Astrocyte (in vitro differentiated cells and primary cell): ENCODE data around the gene IL1RAP. TPM values are rescaled to one million over a fixed set of nuclear protein-coding genes. Genes with fewer than 3 reads are reported as not detected.

Experiments used
- DNase-seq: peaks from one replicate; pipeline ENCODE4 v3.0.0-alpha.2; 2010; ENCODE audit warnings: low read depth
- FAIRE-seq: peaks from 2 replicates; lab custom pipeline; 2011; peaks lifted over from hg19 to GRCh38; lab: Jason Lieb, UNC
- H2AFZ ChIP-seq: 2 replicates; pipeline ENCODE4 v1.6.0; 2012; ENCODE audit warnings: low read depth, low read length, inconsistent platforms
- H3K27ac ChIP-seq: 2 replicates; pipeline ENCODE4 v1.5.1; 2011; ENCODE audit warnings: low read depth, low read length, inconsistent platforms
- H3K27me3 ChIP-seq: 2 replicates; pipeline ENCODE4 v1.6.0; 2011; ENCODE audit warnings: low read length, inconsistent platforms; ENCODE audit not compliant: insufficient read depth
- H3K36me3 ChIP-seq: 2 replicates; pipeline ENCODE4 v1.5.1; 2011; ENCODE audit warnings: low read length, inconsistent platforms; ENCODE audit not compliant: insufficient read depth
- H3K4me1 ChIP-seq: 2 replicates; pipeline ENCODE4 v1.5.1; 2011; ENCODE audit warnings: low read length, inconsistent platforms; ENCODE audit not compliant: insufficient read depth
- H3K4me2 ChIP-seq: 2 replicates; pipeline ENCODE4 v1.6.0; 2012; ENCODE audit warnings: low read length, inconsistent platforms
- H3K4me3 ChIP-seq: 2 replicates; pipeline ENCODE4 v1.5.1; 2011; ENCODE audit warnings: low read depth, mild to moderate bottlenecking, low read length, inconsistent platforms; ENCODE audit not compliant: insufficient read depth
- H3K79me2 ChIP-seq: 2 replicates; pipeline ENCODE4 v1.6.0; 2012; ENCODE audit warnings: mild to moderate bottlenecking, low read length, inconsistent platforms; ENCODE audit not compliant: insufficient read depth
- H3K9ac ChIP-seq: 2 replicates; pipeline ENCODE4 v1.6.0; 2012; ENCODE audit warnings: mild to moderate bottlenecking, low read length, inconsistent platforms
- H3K9me3 ChIP-seq: 2 replicates; pipeline ENCODE4 v1.5.1; 2012; ENCODE audit warnings: low read depth, mild to moderate bottlenecking, low read length, inconsistent platforms; ENCODE audit not compliant: insufficient read depth
- H4K20me1 ChIP-seq: 2 replicates; pipeline ENCODE4 v1.6.0; 2012; ENCODE audit warnings: low read length, inconsistent platforms; ENCODE audit not compliant: insufficient read depth
- H3K27ac Mint-ChIP-seq: one replicate; pipeline ENCODE4 v1.8.0; 2021; ENCODE audit warnings: mild to moderate bottlenecking, mixed read lengths; ENCODE audit not compliant: unreplicated experiment
- H3K27me3 Mint-ChIP-seq: one replicate; pipeline ENCODE4 v1.8.0; 2021; ENCODE audit warnings: low read depth, mixed read lengths; ENCODE audit not compliant: unreplicated experiment
- H3K36me3 Mint-ChIP-seq: one replicate; pipeline ENCODE4 v1.8.0; 2021; ENCODE audit warnings: low read depth, mixed read lengths; ENCODE audit not compliant: unreplicated experiment
- H3K4me1 Mint-ChIP-seq: one replicate; pipeline ENCODE4 v1.8.0; 2021; ENCODE audit warnings: low read depth, mixed read lengths; ENCODE audit not compliant: unreplicated experiment
- H3K4me3 Mint-ChIP-seq: one replicate; pipeline ENCODE4 v1.8.0; 2021; ENCODE audit warnings: mild to moderate bottlenecking, moderate library complexity, mixed read lengths; ENCODE audit not compliant: unreplicated experiment
- H3K9me3 Mint-ChIP-seq: one replicate; pipeline ENCODE4 v1.8.0; 2021; ENCODE audit warnings: mild to moderate bottlenecking, mixed read lengths; ENCODE audit not compliant: unreplicated experiment
- EZH2 ChIP-seq: IDR thresholded peaks from 2 replicates; pipeline ENCODE4 v1.6.1; 2012; ENCODE audit warnings: mild to moderate bottlenecking, low read length, inconsistent platforms; ENCODE audit not compliant: insufficient read depth
- total RNA-seq: library from RNA; stranded (reverse); gene quantifications from 2 replicates; pipeline ENCODE4 v1.2.1, GENCODE V29; 2021
- TF ChIP-seq, protein P1 (sequence below): IDR thresholded peaks from 2 replicates; pipeline ENCODE4 v1.5.1; 2011; ENCODE audit warnings: low read depth, mild to moderate bottlenecking, inconsistent platforms, low read length, moderate library complexity; ENCODE audit not compliant: insufficient read depth

IL1RAP gene
- total RNA-seq, 1 donor from 2014 or later, result 19.4 TPM

DNA sequence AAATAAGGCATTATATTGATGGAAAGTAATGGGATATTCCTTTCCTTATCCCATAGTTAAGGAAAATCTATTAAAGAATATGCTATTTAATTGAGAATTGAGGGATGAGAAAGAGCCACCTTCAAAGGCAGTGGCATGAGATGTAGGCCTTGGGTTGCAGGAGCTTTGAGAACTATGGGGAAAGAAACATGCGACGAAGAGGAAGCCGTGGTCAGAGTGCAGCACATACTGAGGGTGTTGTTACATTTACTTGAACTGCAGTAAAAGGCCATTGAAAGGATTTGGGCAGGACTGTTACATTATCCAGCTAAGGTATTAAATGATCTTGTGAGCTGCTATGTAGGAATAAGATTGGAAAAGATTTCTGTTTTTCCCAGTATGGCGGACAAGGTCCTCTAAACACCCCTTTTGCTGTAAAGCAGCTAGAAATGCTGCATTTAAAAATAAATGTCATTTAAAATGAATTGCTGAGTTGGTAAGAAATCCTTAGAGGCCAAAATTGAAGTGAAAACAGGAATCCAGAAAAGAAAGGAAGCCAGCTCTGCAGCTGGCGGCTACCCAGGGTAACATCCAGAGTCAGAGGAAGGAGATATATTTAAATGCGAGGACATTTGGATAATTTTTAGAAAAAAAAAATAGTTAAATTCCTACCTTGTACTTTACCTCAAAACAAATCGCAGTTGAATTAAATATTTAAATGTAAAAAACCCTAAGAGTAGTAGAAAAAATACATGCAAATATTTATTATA lies 61.7 kb downstream of the IL1RAP start:
- no peaks in the 10 kb centered on the region for H3K4me1 ChIP-seq
- H3K4me3 ChIP-seq, result no peak overlapping the region
- H3K9me3 Mint-ChIP-seq, result no peaks in the 10 kb centered on the region
- H3K36me3 ChIP-seq, result no peaks in the 10 kb centered on the region
- no peaks in the 10 kb centered on the region for H3K27me3 Mint-ChIP-seq
- H3K36me3 Mint-ChIP-seq, result peaks cover 3% of the 10 kb centered on the region
- TF ChIP-seq, protein P1, sequence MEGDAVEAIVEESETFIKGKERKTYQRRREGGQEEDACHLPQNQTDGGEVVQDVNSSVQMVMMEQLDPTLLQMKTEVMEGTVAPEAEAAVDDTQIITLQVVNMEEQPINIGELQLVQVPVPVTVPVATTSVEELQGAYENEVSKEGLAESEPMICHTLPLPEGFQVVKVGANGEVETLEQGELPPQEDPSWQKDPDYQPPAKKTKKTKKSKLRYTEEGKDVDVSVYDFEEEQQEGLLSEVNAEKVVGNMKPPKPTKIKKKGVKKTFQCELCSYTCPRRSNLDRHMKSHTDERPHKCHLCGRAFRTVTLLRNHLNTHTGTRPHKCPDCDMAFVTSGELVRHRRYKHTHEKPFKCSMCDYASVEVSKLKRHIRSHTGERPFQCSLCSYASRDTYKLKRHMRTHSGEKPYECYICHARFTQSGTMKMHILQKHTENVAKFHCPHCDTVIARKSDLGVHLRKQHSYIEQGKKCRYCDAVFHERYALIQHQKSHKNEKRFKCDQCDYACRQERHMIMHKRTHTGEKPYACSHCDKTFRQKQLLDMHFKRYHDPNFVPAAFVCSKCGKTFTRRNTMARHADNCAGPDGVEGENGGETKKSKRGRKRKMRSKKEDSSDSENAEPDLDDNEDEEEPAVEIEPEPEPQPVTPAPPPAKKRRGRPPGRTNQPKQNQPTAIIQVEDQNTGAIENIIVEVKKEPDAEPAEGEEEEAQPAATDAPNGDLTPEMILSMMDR, result no peak
- no peak for TF ChIP-seq EZH2
- no peak overlapping the region for H3K27ac ChIP-seq
- H3K9me3 ChIP-seq, result no peaks in the 10 kb centered on the region
- no peak for DNase-seq
- peaks cover 7% of the 10 kb centered on the region for H3K4me1 Mint-ChIP-seq
- H2AFZ ChIP-seq, result no peak overlapping the region
- H3K27me3 ChIP-seq, result no peaks in the 10 kb centered on the region
- no peaks in the 10 kb centered on the region for H4K20me1 ChIP-seq
- H3K27ac Mint-ChIP-seq, result no peak overlapping the region
- H3K9ac ChIP-seq, result no peak overlapping the region
- no peak for FAIRE-seq
- H3K4me2 ChIP-seq, result no peak overlapping the region
- no peaks in the 10 kb centered on the region for H3K79me2 ChIP-seq
- no peak overlapping the region for H3K4me3 Mint-ChIP-seq

DNA sequence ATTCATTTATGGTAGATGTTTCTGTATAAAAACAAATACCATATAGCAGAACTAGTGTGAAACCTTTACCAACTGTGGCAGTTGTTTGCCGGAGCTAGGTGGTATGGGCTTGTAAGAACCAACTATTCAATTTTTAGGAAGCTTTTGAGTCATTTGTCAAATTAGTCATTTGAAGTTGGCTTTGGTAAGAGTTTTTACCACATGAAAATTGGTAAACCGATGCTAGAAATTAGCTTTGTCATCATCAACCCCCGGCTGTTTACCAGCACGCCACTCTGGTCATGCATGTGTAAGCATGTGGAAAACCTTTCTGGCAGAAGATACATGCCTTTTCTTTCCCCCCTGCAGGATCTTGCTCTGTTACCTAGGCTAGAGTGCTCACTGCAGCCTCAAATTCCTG lies 63.3 kb downstream of the IL1RAP start:
- no peak for FAIRE-seq
- no peak for TF ChIP-seq EZH2
- Histone ChIP-seq H3K4me2 (no peak overlapping the region), H3K27ac (no peak overlapping the region), H3K36me3 (no peaks in the 10 kb centered on the region), H3K27me3 (no peaks in the 10 kb centered on the region), H3K4me1 (peaks cover 6% of the 10 kb centered on the region), H3K79me2 (no peaks in the 10 kb centered on the region), H4K20me1 (no peaks in the 10 kb centered on the region), H3K9me3 (no peaks in the 10 kb centered on the region), H3K4me3 (no peak overlapping the region), H2AFZ (no peak overlapping the region), H3K9ac (no peak overlapping the region)
- no peaks in the 10 kb centered on the region for H3K27me3 Mint-ChIP-seq
- no peaks in the 10 kb centered on the region for H3K9me3 Mint-ChIP-seq
- no peak for DNase-seq
- H3K4me3 Mint-ChIP-seq, result no peak overlapping the region
- H3K4me1 Mint-ChIP-seq, result peaks cover 16% of the 10 kb centered on the region
- H3K36me3 Mint-ChIP-seq, result peaks cover 3% of the 10 kb centered on the region
- no peak overlapping the region for H3K27ac Mint-ChIP-seq

DNA sequence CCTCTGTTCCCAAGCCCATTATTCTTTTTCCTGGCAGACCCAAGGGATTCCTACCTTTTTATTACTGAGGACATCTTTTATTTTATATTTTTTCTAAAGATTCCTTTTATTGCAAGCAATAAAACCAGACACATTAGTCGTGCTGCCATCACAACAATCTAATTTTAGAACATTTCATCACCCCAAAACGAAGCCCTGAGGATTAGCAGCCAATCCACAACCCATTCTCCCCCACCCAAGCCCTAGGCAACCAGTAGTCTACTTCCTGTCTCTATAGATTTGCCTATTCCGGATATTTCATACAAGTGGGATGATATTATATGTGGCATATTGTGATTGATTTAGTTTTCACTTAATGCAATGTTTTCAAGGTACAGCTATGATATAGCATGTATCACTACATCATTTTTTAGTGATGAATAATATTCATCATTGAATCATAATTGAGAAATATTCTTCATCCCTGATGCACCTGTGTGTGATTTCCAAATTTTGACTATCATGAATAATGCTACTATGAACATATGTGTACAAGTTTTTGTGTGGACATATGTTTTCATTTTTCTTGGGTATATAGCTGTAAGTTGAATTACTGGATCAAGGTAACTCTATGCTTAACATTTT lies 65.7 kb downstream of the IL1RAP start:
- Mint-ChIP-seq H3K36me3 (peaks cover 3% of the 10 kb centered on the region), H3K27ac (no peak overlapping the region), H3K4me1 (peaks cover 18% of the 10 kb centered on the region), H3K9me3 (no peaks in the 10 kb centered on the region), H3K4me3 (no peak overlapping the region), H3K27me3 (no peaks in the 10 kb centered on the region)
- H3K27ac ChIP-seq, result no peak overlapping the region
- H3K9ac ChIP-seq, result no peak overlapping the region
- DNase-seq, result no peak
- H4K20me1 ChIP-seq, result no peaks in the 10 kb centered on the region
- TF ChIP-seq, protein P1, result no peak
- no peak for TF ChIP-seq EZH2
- H3K79me2 ChIP-seq, result no peaks in the 10 kb centered on the region
- no peak overlapping the region for H3K4me3 ChIP-seq
- no peaks in the 10 kb centered on the region for H3K9me3 ChIP-seq
- H3K27me3 ChIP-seq, result no peaks in the 10 kb centered on the region
- H3K4me2 ChIP-seq, result no peak overlapping the region
- H2AFZ ChIP-seq, result no peak overlapping the region
- H3K36me3 ChIP-seq, result no peaks in the 10 kb centered on the region
- no peak for FAIRE-seq
- H3K4me1 ChIP-seq, result peaks cover 6% of the 10 kb centered on the region
